ENCODE data around the gene CUL3.

The CUL3 gene

DNA sequence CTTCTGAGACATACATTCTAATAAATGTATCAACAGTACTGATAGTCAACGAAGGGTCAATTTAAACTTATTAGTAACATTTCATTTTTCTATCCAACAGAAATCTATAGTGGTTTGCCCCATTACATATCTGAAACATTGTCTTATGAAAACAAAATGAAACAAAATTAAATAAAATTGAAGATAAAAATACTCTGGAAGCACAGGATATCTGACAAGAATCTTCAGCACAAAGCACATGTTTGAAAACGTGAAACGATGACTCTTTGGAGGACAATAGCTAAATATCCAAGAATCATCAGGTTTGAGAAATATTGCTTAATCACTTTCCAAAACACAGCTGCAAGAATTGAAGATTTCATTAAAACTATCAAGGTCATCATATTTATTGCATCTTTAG, 112.3 kb downstream of the CUL3 start:
- DNase-seq (ENCODE audit: low spot score): no peak

DNA sequence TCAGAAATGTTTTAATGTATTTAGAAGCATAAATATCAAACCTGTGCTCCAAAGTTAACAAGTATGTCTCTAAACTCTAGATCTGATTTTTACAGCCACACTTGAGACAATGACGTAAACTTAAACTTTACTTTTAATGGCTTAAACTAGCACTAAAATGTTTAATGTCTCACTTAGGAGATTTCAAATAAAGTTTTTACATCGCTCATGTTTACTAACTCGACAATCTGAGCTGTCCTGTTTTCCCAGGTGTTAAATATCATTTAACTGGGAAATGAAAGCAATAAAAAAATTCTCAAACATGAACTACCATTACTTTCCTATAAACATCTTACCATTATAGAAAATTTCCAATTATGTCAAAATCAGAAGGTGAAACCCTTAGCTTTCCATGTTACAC, 113.0 kb downstream of the CUL3 start:
- no peak for DNase-seq (ENCODE audit: low spot score)

DNA sequence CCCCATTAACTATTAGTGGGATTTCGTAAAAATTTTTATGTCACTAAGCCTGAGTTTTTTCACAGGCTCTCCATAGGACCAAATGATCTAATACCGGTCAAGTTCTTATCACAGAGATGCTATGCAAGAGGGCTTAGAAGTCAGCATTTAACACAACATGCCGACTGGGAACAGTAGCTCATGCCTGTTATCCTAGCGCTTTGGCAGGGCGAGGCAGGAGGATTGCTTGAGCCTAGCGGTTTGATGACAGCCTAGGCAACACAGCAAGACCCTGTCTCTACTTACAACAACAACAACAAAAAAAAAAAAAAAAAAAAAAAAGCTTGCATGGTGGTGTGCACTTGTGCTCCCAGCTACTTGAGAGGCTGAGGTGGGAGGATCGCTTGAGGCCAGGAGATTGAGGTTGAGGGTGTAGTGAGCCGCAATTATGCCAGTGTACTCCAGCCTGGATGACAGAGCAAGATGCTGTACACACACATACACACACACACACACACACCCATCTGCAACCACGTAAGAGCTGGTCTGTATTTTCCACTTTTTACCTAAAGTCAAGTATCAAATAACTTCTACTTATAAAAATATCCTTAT, 115.7 kb downstream of the CUL3 start:
- no peak for DNase-seq (ENCODE audit: low spot score)

DNA sequence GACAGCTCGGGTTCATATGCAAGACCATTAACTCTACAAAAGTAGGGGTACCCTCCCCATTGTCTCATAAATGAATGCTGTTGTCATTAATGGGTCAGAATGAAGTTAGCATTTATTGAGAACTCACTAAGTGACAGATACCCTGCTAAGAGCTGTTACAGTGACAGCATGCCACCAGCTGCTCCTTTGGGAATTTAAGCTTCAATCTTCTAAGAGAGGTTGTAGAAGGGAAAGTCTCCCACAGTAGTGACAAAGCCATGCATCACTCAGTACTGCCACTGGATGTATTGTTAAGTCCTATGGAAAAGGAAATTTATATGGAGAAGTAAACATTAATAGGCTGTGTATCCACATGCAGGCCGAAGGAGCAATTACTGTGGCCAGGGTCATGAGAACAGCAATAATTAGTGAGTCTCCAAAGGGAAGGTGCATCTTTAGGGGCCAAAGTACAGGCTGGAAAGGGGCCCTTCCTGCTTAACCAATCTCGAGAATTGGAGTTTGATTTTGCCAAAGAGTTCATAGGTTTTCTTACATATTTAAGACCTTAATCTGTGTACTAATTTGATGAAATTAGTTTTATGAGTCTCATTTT, 118.8 kb downstream of the CUL3 start:
- DNase-seq (ENCODE audit: low spot score): no peak

DNA sequence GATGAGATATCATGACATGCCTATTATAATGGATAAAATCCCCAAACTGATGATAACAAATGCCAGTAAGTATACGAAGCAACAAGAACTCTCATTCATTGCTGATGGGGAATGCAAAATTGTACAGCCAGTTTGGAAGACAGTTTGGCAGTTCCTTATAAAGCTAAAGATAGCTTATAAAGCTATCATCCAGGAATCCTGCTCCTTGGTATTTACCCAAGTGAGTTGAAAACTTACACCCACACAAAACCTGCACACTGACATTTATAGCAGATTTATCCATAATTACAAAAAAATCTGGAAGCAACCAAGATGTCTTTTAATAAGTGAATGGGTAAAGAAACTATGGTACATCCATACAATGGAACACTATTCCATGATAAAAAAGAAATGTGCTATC, 123.8 kb downstream of the CUL3 start:
- no peak for DNase-seq (ENCODE audit: low spot score)

DNA sequence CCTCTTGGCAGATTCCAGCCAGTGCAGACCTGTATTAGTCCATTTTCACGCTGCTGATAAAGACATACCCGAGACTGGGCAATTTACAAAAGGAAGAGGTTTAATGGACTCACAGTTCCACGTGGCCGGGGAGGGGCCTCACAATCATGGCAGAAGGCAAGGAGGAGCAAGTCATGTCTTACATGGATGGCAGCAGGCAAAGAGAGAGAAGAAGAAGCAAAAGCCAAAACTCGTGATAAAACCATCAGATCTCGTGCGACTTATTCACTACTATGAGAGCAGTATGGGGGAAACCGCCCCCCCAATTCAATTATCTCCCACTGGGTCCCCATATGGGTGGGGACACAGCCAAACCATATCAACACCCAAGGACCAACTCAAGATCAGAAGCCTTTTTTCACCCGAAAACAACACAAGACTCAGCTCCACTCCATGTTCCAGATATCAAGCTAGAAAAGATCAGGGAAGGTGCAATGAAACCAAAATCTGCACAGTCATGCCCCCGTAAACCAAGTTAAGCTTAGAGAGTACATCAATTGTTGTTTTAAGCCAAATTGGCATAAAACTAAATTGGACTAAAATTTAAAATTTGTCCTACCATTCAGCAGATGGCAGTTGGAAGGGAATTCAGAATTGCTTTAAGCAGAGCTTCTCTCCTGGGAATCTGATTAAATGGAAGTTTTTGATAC, 127.6 kb downstream of the CUL3 start:
- no peak for DNase-seq (ENCODE audit: low spot score)

DNA sequence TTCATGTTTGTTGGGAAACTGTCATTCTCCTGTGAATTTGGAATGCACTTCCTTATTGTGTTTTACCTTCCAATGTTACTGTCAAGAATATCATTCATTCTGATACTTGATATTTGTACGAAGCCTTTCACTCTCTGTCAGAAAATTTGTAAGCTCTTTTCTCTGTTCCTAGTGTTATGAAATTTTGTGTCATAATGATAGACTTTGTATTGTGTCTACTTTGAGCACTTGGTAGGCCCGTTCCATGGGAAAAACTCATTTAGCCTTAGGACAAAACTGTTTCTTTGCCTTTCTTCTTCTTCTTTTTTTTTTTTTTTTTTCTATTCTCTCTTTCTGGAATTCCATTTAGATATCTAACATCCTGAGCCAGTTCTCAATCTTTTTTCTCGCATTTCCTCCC, 131.3 kb downstream of the CUL3 start:
- DNase-seq (ENCODE audit: low spot score): no peak

DNA sequence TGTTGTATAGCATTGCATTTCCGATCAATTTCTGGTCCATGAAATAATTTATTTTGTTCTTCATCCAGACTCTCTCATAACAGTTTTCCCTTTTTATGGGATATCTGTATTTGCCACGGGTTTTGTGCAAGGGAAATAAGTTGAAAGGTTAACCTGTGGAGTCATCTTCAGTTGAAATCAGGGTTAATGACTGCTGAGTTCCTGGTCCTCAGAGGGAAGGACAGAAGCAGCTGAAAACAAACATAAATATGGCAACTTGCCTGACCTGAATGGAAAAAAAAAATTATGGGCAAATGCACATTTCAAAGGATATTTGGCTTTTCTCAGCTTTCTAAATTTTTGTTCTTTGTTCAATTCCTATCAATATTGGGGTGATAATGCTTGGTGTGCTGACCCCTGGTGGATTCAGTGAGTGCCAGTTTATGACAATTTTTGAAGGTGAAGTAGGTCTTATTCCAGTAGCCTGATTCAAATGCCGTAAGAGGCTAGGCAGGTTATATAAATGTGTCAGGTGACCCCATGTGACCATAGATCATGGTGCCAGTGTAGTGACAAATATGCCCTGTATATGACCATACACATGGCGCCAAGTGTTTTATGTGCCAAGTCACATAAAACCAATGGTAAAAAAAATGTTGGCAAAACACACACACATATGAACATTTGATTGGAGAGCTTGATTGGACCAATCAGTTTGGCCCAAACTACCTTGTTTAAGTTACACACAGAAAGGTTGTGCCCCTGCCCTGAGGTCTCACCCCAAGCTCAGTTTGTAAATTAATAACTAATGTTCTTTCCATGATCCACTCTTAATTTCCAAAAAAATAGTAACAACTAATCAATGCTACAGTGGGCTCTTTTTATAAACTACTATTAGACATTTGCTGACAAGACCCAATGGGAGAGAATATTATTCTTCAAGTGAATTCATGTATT, 135.7 kb downstream of the CUL3 start:
- no peak for DNase-seq (ENCODE audit: low spot score)

DNA sequence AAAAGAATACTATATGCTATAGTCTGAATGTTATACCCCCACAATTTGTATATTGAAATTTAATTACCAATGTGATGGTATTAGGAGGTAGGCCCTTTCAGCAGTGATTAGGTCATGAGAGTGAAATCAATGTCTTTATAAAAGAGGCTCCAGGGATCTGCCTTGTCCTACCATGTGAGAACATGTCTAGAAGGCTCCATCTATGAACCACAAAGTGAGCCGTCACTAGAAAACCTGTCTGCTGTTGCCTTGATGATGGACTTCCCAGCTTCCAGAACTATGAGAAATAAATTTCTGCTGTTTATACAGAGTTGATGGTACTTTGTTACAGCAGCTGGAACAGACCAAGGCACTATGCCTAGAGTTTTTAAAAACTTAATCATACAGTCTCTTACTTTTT, 136.9 kb downstream of the CUL3 start:
- DNase-seq (ENCODE audit: low spot score): no peak

DNA sequence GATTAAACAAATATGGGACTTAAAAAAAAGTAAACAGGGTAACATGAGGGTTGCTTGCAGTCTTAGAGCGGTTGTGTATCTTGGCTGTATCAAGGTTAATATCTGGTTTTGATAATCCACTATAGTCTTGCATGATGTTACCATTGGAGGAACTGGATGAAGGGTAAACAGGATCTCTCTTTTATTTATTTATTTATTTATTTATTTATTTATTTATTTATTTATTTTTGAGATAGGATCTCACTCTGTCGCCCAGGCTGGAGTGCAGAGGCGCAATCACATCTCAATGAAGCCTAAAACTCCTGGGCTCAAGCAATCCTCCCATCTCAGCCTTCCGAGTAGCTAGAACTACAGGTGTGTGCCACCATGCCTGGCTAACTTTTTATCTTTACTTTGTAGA, 140.4 kb downstream of the CUL3 start:
- DNase-seq (ENCODE audit: low spot score): no peak

DNA sequence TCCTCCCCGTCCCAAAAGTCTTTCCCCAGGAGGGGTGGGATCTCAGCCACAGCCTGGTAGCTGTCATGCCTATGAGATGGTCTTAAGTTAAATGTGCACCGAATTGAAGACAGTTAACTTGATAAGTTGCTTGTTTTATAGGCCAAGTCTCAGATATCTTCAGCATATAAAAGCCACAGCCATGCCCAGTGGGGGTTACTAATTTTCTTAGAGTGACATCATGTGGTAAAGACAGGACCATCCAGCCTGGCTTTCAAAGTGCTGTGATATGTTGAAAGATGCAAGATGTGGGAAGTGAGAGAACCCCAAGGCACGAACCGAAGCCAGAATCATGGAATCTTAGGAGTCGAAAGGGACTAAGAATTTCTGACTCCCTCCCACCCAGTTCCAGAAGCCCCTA, 141.1 kb downstream of the CUL3 start:
- no peak for DNase-seq (ENCODE audit: low spot score)

DNA sequence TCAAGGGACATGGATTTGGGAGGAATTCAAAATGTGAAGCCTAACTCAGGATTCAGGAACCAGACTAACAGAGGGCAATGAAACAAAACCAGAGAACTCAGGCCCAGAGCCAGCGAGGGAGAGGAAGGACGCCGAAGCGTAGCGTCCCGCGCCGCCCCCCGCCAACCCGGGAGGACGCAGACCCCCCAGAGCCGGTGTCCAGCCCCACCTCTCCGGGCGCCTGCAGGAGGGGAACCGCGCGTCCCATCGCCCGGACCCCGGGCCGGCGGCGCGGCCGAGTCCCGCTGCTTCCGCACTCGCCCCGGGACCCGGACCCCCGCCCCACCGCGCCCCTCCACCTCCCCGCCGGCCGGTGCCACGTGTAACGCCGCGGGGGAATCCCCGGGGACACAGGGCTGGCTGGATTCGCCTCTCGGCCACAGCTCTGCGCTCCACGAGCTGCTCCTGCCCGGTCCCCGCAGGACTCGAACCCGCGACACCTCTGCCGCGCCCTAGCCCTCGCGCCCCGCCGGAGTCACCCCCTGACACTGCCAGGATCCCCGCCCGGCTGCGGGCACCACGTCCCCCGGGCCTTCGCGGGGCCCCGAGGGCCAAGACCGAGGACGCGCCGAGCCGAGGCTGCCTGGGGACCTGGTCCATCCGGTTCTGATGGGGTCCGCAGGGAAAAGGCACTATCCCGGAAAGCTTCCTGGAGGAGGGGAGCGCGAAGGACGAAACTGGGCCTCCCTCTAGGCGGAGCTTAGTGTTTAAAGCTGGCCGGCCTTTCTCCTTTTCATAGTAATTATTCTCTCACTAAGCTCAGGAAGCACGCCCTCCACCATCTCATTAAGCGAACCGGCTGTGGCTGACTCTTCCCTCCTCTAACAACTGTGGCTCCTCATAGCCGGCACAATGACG, 142.8 kb downstream of the CUL3 start:
- DNase-seq (ENCODE audit: low spot score): no peak

DNA sequence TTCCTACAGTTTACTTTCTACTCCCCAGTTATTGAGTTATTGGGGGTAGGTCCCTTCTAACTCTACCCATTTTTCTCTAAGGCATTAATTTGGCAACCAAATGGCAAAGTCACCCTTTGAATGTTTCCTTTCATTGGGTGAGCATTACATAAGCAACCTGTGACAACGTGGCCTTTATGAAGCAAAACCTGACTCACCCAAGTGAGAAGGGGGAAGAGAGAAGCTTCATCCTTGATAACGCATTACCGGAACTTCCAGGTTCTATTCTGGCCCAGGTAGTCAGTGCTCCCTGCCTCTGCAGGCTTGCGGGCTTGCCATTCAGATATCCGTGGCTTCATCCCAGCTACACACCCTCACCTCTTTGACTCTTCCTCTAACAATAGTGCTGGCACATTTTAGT, 144.2 kb downstream of the CUL3 start:
- no peak for DNase-seq (ENCODE audit: low spot score)

DNA sequence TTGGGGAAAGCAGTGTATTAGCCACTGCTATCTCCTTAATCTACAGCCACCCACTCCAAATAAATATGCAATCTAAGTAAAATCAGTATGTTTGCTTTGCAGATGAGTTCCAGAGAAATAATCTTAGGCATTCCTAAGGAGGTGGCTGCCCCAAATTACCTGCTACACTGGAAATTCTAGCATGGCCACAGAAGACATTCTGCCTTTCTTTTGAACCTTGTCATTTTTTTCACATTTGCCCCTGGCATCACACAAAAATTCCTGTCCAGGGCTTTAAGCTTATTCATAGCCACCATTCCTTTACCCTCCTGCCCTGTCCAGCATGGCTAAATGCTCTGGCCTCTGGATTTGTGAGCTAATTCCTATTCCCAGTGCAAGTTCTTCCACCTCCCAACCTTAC, 146.4 kb downstream of the CUL3 start:
- no peak for DNase-seq (ENCODE audit: low spot score)

DNA sequence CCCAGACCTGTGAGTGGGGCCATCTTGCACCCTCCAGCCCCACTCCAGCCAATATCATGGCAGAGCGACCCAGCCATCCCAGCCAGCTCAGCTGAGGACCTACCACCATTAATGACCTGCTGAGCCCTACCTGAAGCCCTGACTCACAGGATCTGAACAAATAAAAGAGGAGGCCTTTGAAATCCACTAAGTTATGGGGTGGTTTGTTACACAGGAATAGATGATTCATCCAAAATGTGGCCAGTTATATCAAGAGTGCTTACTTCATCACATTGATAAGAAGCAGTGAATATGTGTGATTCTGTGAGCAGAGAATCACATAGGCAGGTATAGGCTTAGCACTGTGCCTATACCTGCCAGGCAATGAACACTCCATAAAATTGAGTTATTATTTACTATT, 148.5 kb downstream of the CUL3 start:
- DNase-seq (ENCODE audit: low spot score): no peak

DNA sequence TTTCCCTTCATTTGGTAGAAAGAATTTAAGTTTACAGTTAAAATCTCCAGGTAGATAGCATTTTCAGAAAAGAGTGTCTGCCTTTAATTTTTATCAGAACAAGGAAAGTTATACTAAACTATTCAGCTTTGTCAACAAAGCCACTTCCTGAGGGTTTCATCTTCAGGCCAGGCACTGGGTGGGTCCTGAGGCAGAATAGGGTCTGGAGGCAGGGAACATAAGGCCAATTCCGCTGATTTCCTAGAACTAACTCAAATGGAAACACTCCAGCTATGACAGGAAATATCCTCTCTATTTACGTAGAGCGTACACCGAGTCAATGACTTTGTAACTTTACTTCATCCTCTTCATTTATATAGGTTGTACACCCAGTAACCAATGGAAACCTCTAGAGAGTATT, 150.5 kb downstream of the CUL3 start:
- DNase-seq (ENCODE audit: low spot score): no peak

DNA sequence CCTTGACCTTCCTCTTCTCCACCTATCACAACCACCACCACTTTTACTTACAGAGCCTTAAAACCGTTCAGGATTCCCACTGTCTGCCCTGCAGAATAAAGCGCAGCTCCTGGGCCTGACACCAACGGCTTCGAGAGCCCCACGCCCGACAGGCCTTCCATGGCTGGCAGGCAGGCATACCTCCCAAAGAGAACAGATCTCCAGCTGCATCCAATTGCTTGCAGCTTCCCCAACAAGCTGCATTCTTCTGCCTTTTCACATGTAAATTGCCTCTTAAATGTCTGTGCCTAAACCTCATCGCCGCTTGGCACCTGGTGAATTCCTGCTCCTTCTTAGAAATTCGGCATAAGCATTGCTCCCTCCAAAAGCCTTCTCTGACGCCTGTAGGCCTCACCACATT, 151.7 kb downstream of the CUL3 start:
- DNase-seq (ENCODE audit: low spot score): no peak

DNA sequence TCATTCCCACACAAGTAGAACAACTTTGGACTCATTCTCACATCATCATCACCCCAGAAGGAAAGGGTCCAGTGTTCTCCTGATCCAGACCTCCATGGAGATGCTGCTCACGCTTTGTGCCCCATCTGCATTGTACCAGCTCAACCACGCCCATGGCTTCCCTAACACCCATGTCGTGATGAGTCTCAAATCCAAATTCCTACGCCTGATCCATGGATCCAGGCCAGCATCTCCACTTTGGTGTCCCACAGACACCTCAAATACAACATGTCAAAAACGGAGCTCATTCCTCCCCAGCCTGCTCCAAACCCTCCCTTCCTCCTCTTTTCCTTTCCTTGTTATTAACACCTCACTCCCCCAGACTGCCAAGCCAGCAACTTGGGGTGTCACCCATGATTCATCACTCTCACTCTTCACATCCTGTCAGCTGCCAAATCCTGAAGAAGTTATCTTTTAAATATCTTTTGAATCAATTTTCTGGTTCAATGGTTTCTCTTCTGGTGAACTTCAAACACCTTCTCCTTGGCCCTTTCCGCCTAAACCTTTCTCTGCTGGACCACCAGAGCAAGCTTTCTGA, 153.1 kb downstream of the CUL3 start:
- DNase-seq (ENCODE audit: low spot score): no peak

DNA sequence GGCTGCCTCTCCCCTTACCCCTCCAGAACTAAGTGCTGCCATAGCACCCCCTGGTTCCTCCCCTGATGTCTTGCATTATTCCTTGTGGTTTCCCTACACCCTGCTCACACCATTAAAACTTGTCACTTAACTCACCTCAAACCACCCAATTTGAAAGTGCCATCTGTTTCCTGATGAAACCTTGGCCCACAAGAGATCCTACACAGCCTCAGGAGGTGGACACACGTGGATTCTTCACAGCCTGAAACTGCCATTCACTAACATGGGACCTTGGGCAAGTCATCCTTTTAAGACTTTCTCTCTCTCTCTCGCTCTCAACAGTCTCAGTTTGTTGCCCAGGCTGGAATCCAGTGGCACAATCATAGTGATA, 155.7 kb downstream of the CUL3 start:
- no peak for DNase-seq (ENCODE audit: low spot score)

DNA sequence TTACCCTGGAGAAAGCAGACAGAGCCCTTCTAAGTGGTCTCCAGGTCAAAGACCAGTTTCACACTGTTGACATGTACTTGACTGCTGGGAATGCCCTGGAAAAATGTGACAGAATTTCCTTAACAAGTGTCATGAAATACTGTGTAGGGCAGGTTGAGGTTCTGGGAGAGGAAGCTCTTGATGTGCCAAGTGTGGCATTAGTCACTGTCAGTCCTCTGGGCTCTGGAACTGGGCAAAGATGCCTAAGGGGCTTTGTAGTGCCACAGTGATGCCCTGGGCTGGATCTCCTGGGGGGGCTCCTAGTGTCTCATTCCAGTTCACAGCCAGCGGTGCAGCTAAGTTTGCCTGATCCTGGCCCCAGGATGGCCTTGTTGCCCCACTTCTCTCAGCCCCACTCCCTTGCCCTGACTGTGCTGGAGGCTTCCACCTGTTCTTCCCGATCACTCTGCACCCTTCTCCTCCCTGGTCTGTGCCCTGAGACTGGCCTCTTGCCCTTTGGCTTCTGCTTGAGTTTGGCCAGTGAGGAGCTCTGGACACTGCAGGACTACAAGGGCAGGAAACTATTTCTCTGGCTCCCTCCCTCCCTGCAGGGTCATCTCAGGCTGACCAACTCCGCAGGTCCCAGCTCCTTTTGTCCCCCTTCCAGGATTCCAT, 156.2 kb downstream of the CUL3 start:
- DNase-seq (ENCODE audit: low spot score): no peak

DNA sequence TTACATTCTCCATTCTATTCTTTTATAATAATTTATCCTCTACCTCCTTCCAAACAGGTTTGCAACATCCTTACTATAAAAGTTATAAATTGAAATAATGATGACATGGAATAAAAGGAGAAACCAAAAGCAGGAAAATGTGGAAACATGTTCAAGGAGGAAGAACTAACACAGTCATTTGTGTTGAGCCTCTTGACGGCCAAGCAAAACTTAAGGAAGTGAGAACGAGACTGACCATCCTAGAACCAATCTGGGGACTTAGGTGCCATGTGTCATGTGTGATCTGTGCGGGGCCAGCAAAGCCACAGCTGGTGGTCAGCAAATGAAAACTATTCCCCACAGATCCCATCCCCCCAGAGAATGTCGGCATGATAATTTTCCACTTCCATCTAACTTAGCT, 157.7 kb downstream of the CUL3 start:
- DNase-seq (ENCODE audit: low spot score): no peak

All from cerebellar cortex (tissue), 1 donor.